GM12878 (cell line): ENCODE data around the gene ARFGAP2. TPM values are rescaled to one million over a fixed set of nuclear protein-coding genes. Genes with fewer than 3 reads are reported as not detected.

Experiments used
- ATAC-seq: fragments of 200-7000 bp; cut with Tn5 transposase; 3 replicates; pipeline ENCODE4 v1.9.1; 2020; ENCODE audit warnings: mild to moderate bottlenecking, moderate library complexity
- BruUV-seq: library from RNA; stranded (reverse); fragments of 400-500 nt; replicated peaks from 2 replicates; lab custom pipeline; 2021; lab: Mats Ljungman, UMichigan
- CTCF ChIA-PET: fragments of 300-600 bp; sonication (Branson Sonifier 250); formaldehyde crosslinking; extraction: SDS; loops from one replicate; lab custom pipeline; 2021; ENCODE audit warnings: inconsistent platforms; lab: Yijun Ruan, JAX
- POLR2A ChIA-PET: fragments of 350-600 bp; formaldehyde crosslinking; extraction: SDS; loops from one replicate; lab custom pipeline; 2021; ENCODE audit warnings: inconsistent platforms; lab: Charles Lee
- RAD21 ChIA-PET: fragments of 300-600 bp; sonication (Branson Sonifier 250); formaldehyde crosslinking; loops from one replicate; lab custom pipeline; 2023; ENCODE audit warnings: antibody characterized with exemption; ENCODE audit not compliant: unreplicated experiment; lab: Charles Lee
- SMC1A ChIA-PET: fragments of 300-600 bp; sonication (Branson Sonifier 250); formaldehyde crosslinking; loops from one replicate; lab custom pipeline; 2023; ENCODE audit not compliant: unreplicated experiment, uncharacterized antibody; lab: Charles Lee
- DNase-seq: peaks from one replicate; pipeline ENCODE4 v3.0.0-alpha.2; 2011; ENCODE audit warnings: low read depth, low spot score
- FAIRE-seq: peaks from 3 replicates; lab custom pipeline; 2011; peaks lifted over from hg19 to GRCh38; lab: Jason Lieb, UNC
- H2AFZ ChIP-seq: 2 replicates; pipeline ENCODE4 v1.6.0; 2011; ENCODE audit warnings: low read depth, low read length, control low read depth; ENCODE audit not compliant: control insufficient read depth
- H3K27ac ChIP-seq: 2 replicates; pipeline ENCODE4 v1.5.1; 2011; ENCODE audit warnings: control low read depth; ENCODE audit not compliant: control insufficient read depth, insufficient read depth
- H3K27me3 ChIP-seq, 2 experiments: replicated peaks in 1 of 2; 2 replicates each; pipeline versions ENCODE4 v1.6.0 to v1.6.1; 2011; ENCODE audit warnings: low read length in 1 of 2; ENCODE audit not compliant: control insufficient read depth in 2 of 2, insufficient read depth in 2 of 2
- H3K36me3 ChIP-seq, 2 experiments: 2 replicates each; pipeline ENCODE4 v1.5.1; 2011; ENCODE audit warnings: low read length in 1 of 2; ENCODE audit not compliant: control insufficient read depth in 2 of 2, insufficient read depth in 2 of 2
- H3K4me1 ChIP-seq: 2 replicates; pipeline ENCODE4 v1.6.1; 2011; ENCODE audit warnings: mild to moderate bottlenecking, low read length, moderate library complexity, mixed read lengths; ENCODE audit not compliant: control insufficient read depth, insufficient read depth
- H3K4me2 ChIP-seq: 2 replicates; pipeline ENCODE4 v1.6.0; 2011; ENCODE audit warnings: control low read depth; ENCODE audit not compliant: control insufficient read depth, insufficient read depth
- H3K4me3 ChIP-seq: fragments of 200-600 bp; sonication (generic); 2 replicates; pipeline ENCODE4 v1.5.1; 2016
- H3K79me2 ChIP-seq: 2 replicates; pipeline ENCODE4 v1.6.0; 2011; ENCODE audit warnings: low read length; ENCODE audit not compliant: control insufficient read depth, insufficient read depth
- H3K9ac ChIP-seq: 2 replicates; pipeline ENCODE4 v1.8.0; 2011; ENCODE audit warnings: low read length, control low read depth, mixed read lengths; ENCODE audit not compliant: control insufficient read depth, insufficient read depth
- H3K9me3 ChIP-seq: replicated peaks from 3 replicates; pipeline ENCODE4 v1.5.1; 2011; ENCODE audit warnings: mild to moderate bottlenecking, low read length; ENCODE audit not compliant: control insufficient read depth, insufficient read depth
- H4K20me1 ChIP-seq: 2 replicates; pipeline ENCODE4 v1.6.0; 2011; ENCODE audit not compliant: control insufficient read depth, insufficient read depth
- CHD2 ChIP-seq: IDR thresholded peaks from 2 replicates; pipeline ENCODE4 v1.6.1; 2011; ENCODE audit warnings: low read depth, low read length, improper control_type of control experiment, borderline replicate concordance
- CREM ChIP-seq: IDR thresholded peaks from 2 replicates; pipeline ENCODE4 v1.6.1; 2014; ENCODE audit warnings: antibody characterized with exemption, low read depth
- KAT2A ChIP-seq: conservative IDR thresholded peaks from 2 replicates; pipeline ENCODE4 v1.6.1; 2011; ENCODE audit warnings: low read depth, low read length; ENCODE audit not compliant: control insufficient read depth
- LARP7 ChIP-seq: fragments of 450-650 bp; IDR thresholded peaks from 2 replicates; pipeline ENCODE4 v1.6.1; 2017; ENCODE audit warnings: mild to moderate bottlenecking
- SRF ChIP-seq, 2 experiments: IDR thresholded peaks; 2 replicates each; pipeline ENCODE4 v1.6.1; 2011; ENCODE audit warnings: low read depth in 2 of 2, low read length in 2 of 2, mild to moderate bottlenecking in 1 of 2, moderate library complexity in 1 of 2
- SUPT20H ChIP-seq: IDR thresholded peaks from 2 replicates; pipeline ENCODE4 v1.6.1; 2011; ENCODE audit warnings: low read depth, mild to moderate bottlenecking, low read length, moderate library complexity, borderline replicate concordance; ENCODE audit not compliant: control insufficient read depth
- SUZ12 ChIP-seq: fragments of 200-600 bp; sonication (generic); IDR thresholded peaks from one replicate; pipeline ENCODE4 v1.6.1; 2018; ENCODE audit warnings: antibody characterized with exemption, mild to moderate bottlenecking; ENCODE audit not compliant: unreplicated experiment
- ZNF687 ChIP-seq: fragments of 450-650 bp; IDR thresholded peaks from 2 replicates; pipeline ENCODE4 v1.6.1; 2017; ENCODE audit warnings: mild to moderate bottlenecking, moderate library complexity
- WGBS: methylation state at CpG from one replicate; pipeline ENCODE4 v1.1.6; 2016; ENCODE audit warnings: low lambda C conversion rate; ENCODE audit not compliant: insufficient replicate concordance, insufficient coverage; ENCODE audit errors: missing lambda C conversion rate; 5-methylcytosine and 5-hydroxymethylcytosine counted together
- in situ Hi-C: fragments of 300-500 bp; cut with MboI; formaldehyde crosslinking; loops from 9 replicates; pipeline ENCODE4 v1.14.3; 2018; ENCODE audit warnings: mixed read lengths
- intact Hi-C: fragments of 100-400 bp; cut with micrococcal nuclease; formaldehyde crosslinking; loops from one replicate; pipeline ENCODE4 v1.14.2; 2022; ENCODE audit not compliant: unreplicated experiment
- polyA plus RNA-seq, 11 experiments: library from polyadenylated mRNA; depleted of rRNA in 4 of 11; unstranded in 6 of 11; stranded (reverse) in 5 of 11; fragments of >200 nt; fragmentation: Nextera tagmentation in 4 of 11; fragmentation: Illumina TruSeq in 1 of 11; extraction: Ambion mirVana in 4 of 11; extraction: Trizol in 1 of 11; gene quantifications; 1 replicate in 1 of 11; 2 replicates in 10 of 11; pipeline versions ENCODE4 v1.2.1 to v1.2.3, GENCODE V29; 2011 to 2016; ENCODE audit warnings: inconsistent platforms in 2 of 11, missing spikeins in 2 of 11, low read depth in 1 of 11
- total RNA-seq, 4 experiments: library from RNA; depleted of rRNA in 3 of 4; stranded (reverse); fragments of >200 nt in 3 of 4; fragmentation: Illumina TruSeq in 1 of 4; extraction: Trizol in 1 of 4; gene quantifications; 2 replicates each; pipeline versions ENCODE4 v1.2.1 to v1.2.3, GENCODE V29; 2013 to 2021
- TF ChIP-seq, protein P1 (sequence below): fragments of 450-650 bp; IDR thresholded peaks from 2 replicates; pipeline ENCODE4 v1.6.1; 2014; ENCODE audit warnings: mild to moderate bottlenecking

ARFGAP2 gene
- total and polyA plus RNA-seq, 10 of the 15 experiments (the other 5 are each of a cell fraction or from before 2014, with no cell fraction given) = 20.9 to 100 (median 75.5) TPM

GRCh38 chr11:47152126-47152952 lies 24.3 kb downstream of the ARFGAP2 start (continued):
- TF ChIP-seq ZNF687 = no peak
- TF ChIP-seq KAT2A = no peak

GRCh38 chr11:47149782-47150181 lies 26.9 kb downstream of the ARFGAP2 start:
- Histone ChIP-seq H3K9ac (no peak overlapping the region), H3K9me3 (no peaks in the 10 kb centered on the region), H2AFZ (no peak overlapping the region), H3K79me2 (no peaks in the 10 kb centered on the region), H4K20me1 (no peaks in the 10 kb centered on the region), H3K4me1 (no peaks in the 10 kb centered on the region), H3K4me2 (no peak overlapping the region), H3K27ac (no peak overlapping the region), H3K36me3 (no peaks in the 10 kb centered on the region), H3K27me3 (no peaks in the 10 kb centered on the region), H3K4me3 (no peak overlapping the region)
- FAIRE-seq (no peak), ATAC-seq (no peak), DNase-seq (no peak)
- no TSS peak for BruUV-seq
- ChIA-PET CTCF (interaction anchor here (0.6 to 0.9 kb wide), 3 partner anchors 9 to 235 kb away, joined by 3 to 6 read pairs (median 3); no protein-coding TSS in a partner anchor), RAD21 (interaction anchor here (1.7 kb wide), 1 partner anchor 230 kb away, joined by 4 read pairs; no protein-coding TSS in a partner anchor), SMC1A (interaction anchor here (1.4 kb wide), 1 partner anchor 230 kb away, joined by 7 read pairs; no protein-coding TSS in a partner anchor), POLR2A (no interaction called here)
- intact Hi-C loops = no loop called here
- 38% methylated on average over 2 of the region's 2 CpGs for WGBS
- in situ Hi-C loops = no loop called here
- TF ChIP-seq SUPT20H (no peak), LARP7 (no peak), SUZ12 (no peak), CHD2 (no peak), SRF (IDR thresholded peaks at IDR 0.05; ENCODE audit: low read depth in 2 of 2, low read length in 2 of 2) (no peak), CREM (no peak)
- TF ChIP-seq, protein P1, sequence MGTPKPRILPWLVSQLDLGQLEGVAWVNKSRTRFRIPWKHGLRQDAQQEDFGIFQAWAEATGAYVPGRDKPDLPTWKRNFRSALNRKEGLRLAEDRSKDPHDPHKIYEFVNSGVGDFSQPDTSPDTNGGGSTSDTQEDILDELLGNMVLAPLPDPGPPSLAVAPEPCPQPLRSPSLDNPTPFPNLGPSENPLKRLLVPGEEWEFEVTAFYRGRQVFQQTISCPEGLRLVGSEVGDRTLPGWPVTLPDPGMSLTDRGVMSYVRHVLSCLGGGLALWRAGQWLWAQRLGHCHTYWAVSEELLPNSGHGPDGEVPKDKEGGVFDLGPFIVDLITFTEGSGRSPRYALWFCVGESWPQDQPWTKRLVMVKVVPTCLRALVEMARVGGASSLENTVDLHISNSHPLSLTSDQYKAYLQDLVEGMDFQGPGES = no peak
